Measurements from ENCODE around the gene ERCC6. TPM values are rescaled to one million over a fixed set of nuclear protein-coding genes. Genes with fewer than 3 reads are reported as not detected.

The ERCC6 gene
- total RNA-seq, 1 experiment from 2014 or later: 4.3 TPM

DNA sequence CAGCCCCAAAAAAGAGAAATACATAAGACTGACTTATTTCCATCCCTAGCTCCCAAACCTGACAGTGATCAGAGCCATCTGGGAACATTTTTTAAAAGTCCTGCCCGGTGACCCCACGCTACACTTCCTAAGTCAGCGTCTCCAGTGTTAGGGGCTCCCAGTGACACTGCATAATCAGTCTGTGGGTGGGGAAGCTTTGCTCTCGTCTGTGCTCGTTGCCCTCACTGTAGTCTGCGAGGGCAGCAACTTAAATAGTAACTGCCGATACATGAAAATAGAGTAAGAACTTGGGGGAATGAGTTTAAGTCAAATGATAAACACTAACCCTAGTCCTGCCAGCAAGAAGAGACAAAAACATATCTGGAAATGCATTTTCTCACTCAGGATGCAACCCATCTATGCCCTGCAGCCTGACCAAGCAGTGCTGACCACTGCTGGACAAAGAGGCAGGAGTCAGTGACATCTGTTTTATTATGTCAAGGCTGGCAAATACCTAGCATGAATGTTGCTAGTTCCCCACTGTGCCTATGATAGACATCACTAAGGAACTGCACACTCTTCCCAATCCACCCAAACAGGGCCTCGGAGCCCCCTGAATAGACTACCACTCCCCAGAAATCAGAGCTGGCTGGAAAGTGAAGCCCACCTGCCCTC lies 18.7 kb downstream of the ERCC6 start:
- in situ Hi-C loops (cut with HindIII; ENCODE audit: low pct_unique_long_range_greater_than_20kb, low sequenced_read_pairs): no loop called here
- no peak for DNase-seq (ENCODE audit: low read depth)

DNA sequence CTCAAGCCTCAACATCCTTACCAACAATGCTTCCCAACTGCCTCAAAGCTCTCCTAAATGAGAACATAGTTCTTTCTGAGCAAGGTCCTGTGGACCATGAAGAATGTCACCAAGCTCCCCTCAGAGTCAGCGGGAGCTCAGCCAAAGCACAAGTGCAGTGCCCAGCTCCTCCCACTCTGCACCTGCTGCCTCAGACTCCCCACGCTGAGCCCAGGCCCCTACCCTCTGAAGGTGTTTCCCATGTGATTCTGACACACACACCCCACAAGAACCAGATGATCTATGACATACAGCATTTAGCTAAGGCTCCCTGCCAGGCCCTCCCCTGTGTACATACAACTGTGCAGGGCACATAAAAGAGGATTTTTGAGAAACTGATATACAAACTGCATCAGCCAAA lies 19.2 kb downstream of the ERCC6 start:
- DNase-seq (ENCODE audit: low read depth): no peak
- in situ Hi-C loops (cut with HindIII; ENCODE audit: low pct_unique_long_range_greater_than_20kb, low sequenced_read_pairs): no loop called here

DNA sequence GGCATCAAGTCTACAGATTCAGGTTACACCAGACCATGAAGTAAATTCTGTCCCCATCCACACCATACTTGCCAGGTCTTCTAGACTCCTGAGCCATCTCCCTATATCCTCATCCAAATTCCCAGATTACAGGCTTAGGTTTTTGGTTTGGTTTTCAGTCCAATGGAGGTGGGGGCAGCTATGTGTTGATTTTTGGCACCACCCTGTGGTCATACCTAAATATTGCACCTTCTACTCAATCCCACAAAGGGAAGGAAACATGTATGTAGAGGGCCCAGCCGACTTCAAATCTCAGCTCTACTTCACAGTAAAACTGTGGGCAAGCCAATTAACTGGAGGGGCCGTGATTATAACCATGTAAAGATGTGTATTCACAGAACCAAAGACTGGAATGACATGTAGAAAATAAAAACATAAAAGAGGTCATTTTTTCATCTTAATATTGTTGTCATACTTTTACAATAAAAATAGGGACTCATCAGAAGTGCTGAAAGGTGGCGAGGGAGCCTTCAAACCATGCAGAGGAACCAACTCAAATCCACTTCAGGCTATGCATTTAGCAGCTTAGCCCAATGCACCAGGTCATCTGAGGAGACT lies 19.8 kb downstream of the ERCC6 start:
- in situ Hi-C loops (cut with HindIII; ENCODE audit: low pct_unique_long_range_greater_than_20kb, low sequenced_read_pairs): no loop called here
- DNase-seq (ENCODE audit: low read depth): peak; percentile 18

DNA sequence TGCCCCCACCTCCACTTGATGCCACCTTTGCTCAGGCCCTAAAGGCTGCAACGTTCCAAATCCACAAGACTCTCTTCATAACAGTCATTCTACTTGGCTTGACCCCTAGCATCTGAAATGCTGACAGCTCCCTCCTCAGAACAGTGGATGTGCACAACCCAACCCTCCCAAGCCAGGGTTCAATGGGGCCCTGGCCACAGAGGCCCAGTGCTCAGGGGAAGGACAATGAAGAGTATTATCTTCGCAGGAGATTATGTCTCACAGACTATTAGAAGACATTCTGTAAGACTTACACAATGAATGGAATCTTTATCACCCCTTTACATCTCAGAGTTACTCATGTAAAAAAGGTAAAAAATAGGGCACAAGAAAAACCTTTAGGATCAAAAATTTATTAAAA lies 20.4 kb downstream of the ERCC6 start:
- in situ Hi-C loops (cut with HindIII; ENCODE audit: low pct_unique_long_range_greater_than_20kb, low sequenced_read_pairs): no loop called here

DNA sequence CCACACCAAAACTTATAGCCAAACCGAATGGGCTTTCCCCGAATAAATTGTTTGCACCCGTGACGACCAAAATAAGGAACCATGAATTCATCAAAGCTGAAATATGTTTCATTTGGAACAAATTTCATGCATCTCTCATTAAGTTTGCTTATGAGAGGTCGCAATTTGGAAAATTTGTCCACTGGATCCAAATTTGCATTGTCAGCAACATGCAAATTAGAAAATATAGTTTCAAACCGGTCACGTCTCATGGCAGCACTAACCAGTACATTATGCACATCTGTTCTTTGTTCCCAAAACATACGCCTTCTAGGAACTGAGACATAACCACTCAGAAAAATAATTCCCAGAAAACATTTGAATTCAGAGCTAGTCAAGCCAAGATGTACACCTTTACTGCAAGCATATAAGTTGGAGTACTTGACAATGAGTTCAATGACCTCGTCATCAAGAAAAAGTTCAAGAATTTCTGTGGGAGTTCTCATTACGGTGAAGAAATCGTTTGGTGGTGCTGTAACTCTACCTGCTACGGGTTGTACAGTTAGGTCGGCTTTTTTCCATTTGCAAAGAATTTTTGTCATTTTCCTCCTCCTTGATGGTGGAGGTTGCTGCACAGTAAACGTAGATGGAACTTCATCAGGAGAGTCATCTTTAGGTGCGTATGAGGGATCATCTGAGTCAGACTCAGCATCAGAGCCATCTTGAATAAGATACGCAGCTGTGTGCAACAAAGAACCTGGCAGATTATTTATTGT lies 22.5 kb downstream of the ERCC6 start:
- in situ Hi-C loops (cut with HindIII; ENCODE audit: low pct_unique_long_range_greater_than_20kb, low sequenced_read_pairs): no loop called here

More for the DNA sequence above, 20.4 kb downstream of the ERCC6 start:
- no peak for DNase-seq (ENCODE audit: low read depth)

DNA sequence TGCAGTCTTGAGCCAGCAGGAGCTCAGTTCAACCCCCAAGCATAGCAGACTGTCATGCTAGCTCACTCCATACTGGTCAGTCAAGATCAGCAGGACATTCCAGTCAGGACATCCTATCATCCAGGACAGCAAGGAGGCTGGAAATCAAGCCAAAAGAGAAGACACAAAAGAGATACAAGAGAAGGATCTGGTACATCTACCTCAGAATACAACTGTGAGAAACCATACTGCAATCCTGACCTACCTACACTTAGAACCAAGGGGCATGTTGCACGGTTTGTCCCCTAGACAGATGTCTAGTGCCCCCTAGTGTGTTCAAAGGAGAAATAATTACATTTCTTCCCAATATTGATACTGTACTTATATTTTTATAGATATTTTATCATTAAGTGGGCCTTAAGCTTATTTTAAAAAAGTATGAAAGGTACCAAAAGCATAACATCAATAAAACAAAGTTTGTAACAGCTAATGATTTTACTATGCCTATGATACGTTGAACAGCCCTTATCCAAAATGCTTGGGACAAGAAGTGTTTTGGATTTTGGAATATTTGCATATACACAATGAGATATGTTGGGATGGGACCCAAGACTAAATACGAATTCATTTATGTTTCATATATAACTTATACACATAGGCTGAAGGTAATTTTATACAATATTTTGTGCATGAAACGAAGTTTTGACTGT lies 26.7 kb downstream of the ERCC6 start:
- peak; percentile 25 for DNase-seq (ENCODE audit: low read depth)
- in situ Hi-C loops (cut with HindIII; ENCODE audit: low pct_unique_long_range_greater_than_20kb, low sequenced_read_pairs): no loop called here

More for the DNA sequence above, 22.5 kb downstream of the ERCC6 start:
- DNase-seq (ENCODE audit: low read depth): no peak

DNA sequence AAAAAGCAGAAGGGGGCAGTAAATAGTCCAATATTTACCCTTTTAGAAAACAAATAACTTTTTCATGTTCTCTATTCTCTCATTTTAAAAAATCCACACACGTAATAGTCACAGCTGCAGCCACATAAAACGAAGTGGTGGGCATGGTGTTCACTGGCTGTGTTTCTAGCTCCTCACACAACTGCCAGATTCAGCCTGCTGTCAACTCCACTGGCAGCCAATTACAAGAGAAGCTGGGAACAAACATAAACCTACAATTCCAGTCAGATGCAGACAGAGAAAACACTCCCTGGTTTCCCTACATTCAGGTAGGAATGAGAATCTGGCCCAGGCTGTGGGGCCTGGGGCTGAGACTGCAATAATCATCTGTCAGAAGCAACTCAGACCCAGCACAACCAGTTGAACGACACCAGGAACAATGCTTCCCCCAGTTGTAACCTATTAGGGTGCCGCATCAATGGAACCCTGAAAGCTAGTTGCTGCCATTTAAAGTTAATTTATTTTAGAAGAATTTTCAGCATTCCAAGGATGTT lies 29.1 kb downstream of the ERCC6 start:
- no peak for DNase-seq (ENCODE audit: low read depth)
- in situ Hi-C loops (cut with HindIII; ENCODE audit: low pct_unique_long_range_greater_than_20kb, low sequenced_read_pairs): no loop called here

DNA sequence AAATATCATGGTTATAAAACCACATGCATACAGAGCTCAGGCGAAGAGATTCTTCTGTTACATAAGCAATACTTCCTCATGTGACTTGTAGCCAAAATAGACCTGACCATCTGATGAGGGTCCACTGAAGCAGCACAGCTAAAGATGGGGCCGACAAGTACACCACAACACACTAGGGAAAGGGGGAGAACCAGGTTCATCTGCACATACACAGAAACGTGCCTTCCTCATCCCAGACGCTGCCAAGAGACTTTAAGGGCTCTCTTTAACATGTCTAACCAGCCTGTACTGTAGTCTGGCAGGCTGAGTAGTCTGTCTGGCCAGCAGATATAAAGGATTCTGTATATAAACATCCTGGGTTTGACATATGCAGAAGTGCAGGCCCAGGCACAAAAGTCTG lies 30.3 kb downstream of the ERCC6 start:
- DNase-seq (ENCODE audit: low read depth): no peak
- in situ Hi-C loops (cut with HindIII; ENCODE audit: low pct_unique_long_range_greater_than_20kb, low sequenced_read_pairs): no loop called here

DNA sequence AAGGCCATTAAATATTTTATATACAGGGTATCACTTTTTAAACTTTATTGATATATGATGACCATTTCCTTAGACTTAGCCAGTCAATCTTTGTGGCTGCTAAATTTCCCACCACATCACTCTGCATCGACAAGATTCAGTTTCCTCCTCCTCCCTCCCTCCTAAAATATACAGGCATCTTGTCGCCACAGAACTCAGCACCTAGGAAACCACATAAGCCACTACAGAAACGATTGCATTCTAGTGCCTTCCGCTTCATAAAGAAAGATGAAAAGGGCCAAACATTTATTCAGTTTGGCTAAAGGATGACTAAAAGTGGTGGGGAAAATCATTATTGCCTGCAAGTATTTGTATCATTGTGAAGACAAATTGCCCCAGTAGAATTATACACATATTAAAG lies 30.7 kb downstream of the ERCC6 start:
- DNase-seq (ENCODE audit: low read depth): no peak
- in situ Hi-C loops (cut with HindIII; ENCODE audit: low pct_unique_long_range_greater_than_20kb, low sequenced_read_pairs): no loop called here

DNA sequence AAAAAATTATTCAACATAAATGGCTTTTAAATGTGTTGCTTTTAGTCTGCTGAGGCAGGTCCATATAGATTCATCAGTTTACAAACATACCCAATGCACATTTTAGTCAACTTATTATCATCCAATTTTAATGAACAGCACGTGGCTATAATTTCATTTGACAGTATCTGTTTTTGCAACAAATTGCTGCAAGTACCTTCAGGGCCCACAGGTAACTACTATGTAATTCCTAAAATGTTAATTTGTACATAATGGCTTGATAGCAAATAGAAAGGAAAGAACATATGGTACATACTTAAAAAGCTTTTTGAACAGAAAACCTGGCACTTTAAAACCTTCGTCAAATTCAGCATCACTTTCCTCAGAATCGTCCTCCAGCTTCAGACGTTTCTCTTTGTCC lies 33.3 kb downstream of the ERCC6 start:
- no peak for DNase-seq (ENCODE audit: low read depth)
- in situ Hi-C loops (cut with HindIII; ENCODE audit: low pct_unique_long_range_greater_than_20kb, low sequenced_read_pairs): no loop called here

DNA sequence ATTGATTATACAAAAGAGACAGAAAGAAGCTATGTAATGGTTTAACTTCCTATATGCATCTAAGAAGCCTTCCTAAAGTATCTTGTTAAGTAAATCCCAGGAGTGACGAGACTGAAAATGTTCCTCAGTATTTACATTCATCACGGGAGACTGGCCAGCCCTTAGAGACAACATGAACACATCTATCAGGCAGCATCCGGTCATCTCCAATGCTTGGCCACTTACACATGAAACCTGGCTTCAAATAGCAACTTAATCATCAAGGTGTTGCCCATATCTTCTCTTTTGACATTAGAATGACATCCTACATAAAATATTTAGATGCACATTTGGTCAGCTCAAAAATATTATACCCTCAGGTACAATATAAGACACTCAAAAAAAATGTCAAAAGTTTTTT lies 33.8 kb downstream of the ERCC6 start:
- in situ Hi-C loops (cut with HindIII; ENCODE audit: low pct_unique_long_range_greater_than_20kb, low sequenced_read_pairs): no loop called here
- DNase-seq (ENCODE audit: low read depth): no peak

DNA sequence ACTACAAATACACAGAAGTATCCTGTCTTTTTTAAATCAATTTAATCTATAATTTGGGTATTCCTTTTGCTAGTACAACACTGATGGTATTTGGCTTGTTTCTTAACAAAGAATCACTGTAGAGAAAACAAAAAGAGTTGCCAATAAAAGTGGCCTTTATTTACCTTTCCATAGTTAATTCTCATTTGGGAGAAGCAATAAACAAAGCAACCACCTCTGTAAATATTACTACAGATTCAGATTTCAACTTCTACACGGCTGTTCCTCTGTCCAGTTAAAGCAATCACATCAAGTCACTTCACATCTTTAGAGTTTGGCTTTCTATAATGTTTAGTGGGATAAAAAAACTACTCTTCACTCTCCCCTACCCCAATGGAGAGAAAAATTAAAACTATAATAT lies 34.4 kb downstream of the ERCC6 start:
- in situ Hi-C loops (cut with HindIII; ENCODE audit: low pct_unique_long_range_greater_than_20kb, low sequenced_read_pairs): no loop called here

DNA sequence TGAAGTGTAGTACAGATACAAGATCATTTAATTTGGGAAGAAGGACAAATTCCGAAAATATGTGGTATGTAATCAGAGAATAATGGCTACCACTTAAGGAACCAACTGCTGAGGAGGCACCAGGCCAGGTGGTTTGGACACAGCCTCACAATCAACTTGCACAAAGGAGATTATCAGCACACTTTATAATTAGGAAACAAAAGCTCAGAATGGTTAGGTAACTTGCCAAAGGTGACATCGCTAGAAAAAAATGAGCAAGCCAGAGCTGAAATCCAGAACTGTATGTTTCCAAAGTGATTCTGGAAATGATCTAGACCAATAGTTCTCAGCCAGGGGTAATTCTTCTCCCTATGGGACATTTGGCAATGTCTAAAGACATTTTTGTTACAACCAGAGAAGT lies 36.6 kb downstream of the ERCC6 start:
- in situ Hi-C loops (cut with HindIII; ENCODE audit: low pct_unique_long_range_greater_than_20kb, low sequenced_read_pairs): no loop called here
- no peak for DNase-seq (ENCODE audit: low read depth)

More for the DNA sequence above, 34.4 kb downstream of the ERCC6 start:
- DNase-seq (ENCODE audit: low read depth): no peak

DNA sequence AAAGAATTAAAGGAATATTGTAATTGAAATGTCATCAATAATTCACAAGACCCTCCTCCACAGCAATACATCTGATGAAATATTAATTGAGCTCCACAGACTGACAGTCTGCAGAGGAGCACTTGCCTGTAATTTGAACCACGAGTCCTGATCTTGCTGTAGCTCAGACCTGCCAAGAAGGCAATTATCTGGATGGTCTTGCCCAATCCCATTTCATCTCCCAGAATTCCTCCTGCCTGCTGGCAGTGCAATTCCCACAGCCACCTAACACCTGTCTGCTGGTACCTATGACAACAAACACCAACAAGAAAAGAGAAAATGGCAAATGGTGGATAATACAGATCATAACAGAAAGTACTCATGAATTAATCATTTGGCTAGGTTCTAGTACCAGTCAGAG lies 38.5 kb downstream of the ERCC6 start:
- in situ Hi-C loops (cut with HindIII; ENCODE audit: low pct_unique_long_range_greater_than_20kb, low sequenced_read_pairs): no loop called here
- DNase-seq (ENCODE audit: low read depth): no peak

DNA sequence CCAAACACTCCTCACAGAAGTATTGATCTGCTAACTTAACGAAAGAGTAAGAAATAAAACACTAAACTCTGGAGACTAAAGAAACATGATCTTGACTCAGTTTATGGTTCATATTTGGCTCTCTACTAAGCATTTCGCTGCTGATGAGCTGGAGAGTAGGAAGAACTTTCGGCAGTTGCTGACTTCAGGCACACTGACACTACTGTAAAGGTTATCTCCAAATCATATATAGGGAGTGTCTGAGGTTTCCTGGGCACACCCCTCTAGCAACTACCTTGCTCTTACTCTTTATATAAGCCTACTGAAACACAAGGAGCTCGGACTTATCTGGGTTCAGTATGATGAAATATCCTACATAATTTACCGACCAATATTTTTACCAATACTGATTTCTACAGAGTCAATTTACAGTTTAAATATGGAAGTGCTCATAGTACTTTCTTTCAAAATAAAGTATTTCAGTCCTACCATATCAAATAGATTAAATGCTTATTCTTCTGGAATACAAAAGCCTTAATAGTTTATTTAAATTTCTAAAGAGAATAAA lies 39.5 kb downstream of the ERCC6 start:
- DNase-seq (ENCODE audit: low read depth): no peak
- in situ Hi-C loops (cut with HindIII; ENCODE audit: low pct_unique_long_range_greater_than_20kb, low sequenced_read_pairs): no loop called here

DNA sequence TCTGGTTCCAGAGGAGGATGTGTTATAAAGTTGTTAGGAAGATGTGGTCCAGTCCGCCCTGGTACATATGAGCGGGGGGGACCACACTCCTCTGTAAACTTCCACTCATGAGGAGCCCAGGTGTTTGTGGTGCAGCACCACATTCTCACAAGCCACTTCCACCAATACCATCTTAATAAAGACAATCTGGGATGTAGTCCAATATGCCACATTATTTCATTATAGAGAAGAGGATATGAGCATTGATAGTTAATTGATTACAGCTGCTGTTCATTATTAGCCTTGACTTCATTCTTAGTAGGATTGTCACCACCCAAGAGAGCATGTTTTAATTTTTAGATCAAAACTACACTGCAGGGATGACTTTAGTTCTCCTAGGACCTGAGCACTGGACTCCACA lies 40.5 kb downstream of the ERCC6 start:
- in situ Hi-C loops (cut with HindIII; ENCODE audit: low pct_unique_long_range_greater_than_20kb, low sequenced_read_pairs): no loop called here

DNA sequence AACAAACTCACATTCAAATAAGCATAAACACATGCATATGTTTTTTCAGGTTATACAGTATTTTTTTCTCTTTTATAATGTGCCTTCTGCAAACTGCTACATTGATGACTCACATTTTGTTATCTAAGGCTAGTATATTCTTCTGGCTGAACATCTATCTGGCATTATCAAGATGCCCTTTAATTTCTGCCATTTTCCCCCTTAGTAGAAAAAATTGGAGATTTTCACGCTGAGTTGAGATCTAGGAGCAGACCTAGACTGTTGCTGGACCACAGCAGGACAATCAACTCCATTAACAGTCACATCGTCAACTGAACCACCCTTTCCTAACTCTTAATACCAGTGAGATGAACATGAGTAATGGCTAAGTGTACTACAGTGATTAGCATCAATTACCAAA lies 41.6 kb downstream of the ERCC6 start:
- DNase-seq (ENCODE audit: low read depth): no peak
- in situ Hi-C loops (cut with HindIII; ENCODE audit: low pct_unique_long_range_greater_than_20kb, low sequenced_read_pairs): no loop called here

More for the DNA sequence above, 40.5 kb downstream of the ERCC6 start:
- DNase-seq (ENCODE audit: low read depth): no peak

DNA sequence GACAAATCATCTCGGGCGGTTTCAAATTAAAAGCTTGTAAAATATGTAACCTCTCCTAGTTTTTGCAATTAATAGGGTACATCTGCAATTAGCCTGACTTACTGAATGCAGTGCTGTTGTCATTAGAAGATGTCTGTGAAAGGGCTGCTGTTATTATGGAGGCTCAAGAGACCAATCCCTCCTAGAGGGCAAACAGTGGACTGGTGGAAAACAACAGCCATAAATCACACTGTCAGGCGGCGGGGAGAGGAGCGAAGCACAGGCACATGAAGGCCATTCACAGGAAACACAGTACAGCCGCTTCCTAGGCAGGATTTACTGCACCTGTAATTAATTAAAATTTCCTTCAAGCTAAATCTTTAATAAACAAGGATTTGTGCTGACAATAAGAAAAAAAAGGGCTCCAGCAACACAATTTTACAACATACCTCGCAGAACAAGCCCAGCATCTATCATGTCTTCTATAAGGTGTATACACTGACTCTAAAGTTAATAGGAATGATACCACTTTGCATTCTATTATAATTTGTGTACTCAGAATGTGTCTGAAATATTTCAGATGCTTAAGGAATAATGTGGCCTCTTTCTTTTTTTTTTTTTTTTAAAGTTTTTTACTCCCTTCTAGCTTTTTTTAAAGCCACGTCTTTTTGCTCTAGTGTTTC lies 50.7 kb downstream of the ERCC6 start:
- DNase-seq (ENCODE audit: low read depth): no peak
- in situ Hi-C loops (cut with HindIII; ENCODE audit: low pct_unique_long_range_greater_than_20kb, low sequenced_read_pairs): no loop called here

All from Caki2 (cell line).